A549 (cell line): Measurements from ENCODE around the gene GLP2R. TPM values are rescaled to one million over a fixed set of nuclear protein-coding genes. Genes with fewer than 3 reads are reported as not detected.

Experiments used
- ATAC-seq, 2 experiments: fragments of 200-7000 bp in 1 of 2; fragments of >200 bp in 1 of 2; cut with Nextera tagmentation in 1 of 2; cut with Tn5 transposase in 1 of 2; 3 replicates each; pipeline versions ENCODE4 v1.8.0 to v1.9.1; 2018 to 2020; ENCODE audit warnings: mild to moderate bottlenecking in 1 of 2, moderate library complexity in 1 of 2
- CTCF ChIA-PET: fragments of 300-600 bp; sonication (Branson Sonifier 250); formaldehyde crosslinking; extraction: SDS; loops from one replicate; lab custom pipeline; 2021; ENCODE audit warnings: antibody characterized with exemption, inconsistent platforms; lab: Yijun Ruan, JAX
- POLR2A ChIA-PET: fragments of 350-600 bp; formaldehyde crosslinking; extraction: SDS; loops from one replicate; lab custom pipeline; 2021; ENCODE audit warnings: antibody characterized with exemption, inconsistent platforms; lab: Yijun Ruan, JAX
- DNase-seq, 2 experiments: peaks; one replicate each; pipeline versions ENCODE4 v3.0.0 to v3.0.0-alpha.2; 2011 to 2016; ENCODE audit warnings: low read depth in 1 of 2, low spot score in 1 of 2
- FAIRE-seq: peaks from 2 replicates; lab custom pipeline; 2011; peaks lifted over from hg19 to GRCh38; lab: Jason Lieb, UNC
- H3K27ac ChIP-seq, 2 experiments: fragments of >200 bp; sonication (Bioruptor Twin); formaldehyde crosslinking; 3 replicates each; pipeline ENCODE4 v1.5.1; 2016 to 2017
- H3K4me1 ChIP-seq: fragments of >200 bp; sonication (Bioruptor Twin); formaldehyde crosslinking; 3 replicates; pipeline ENCODE4 v1.6.1; 2016
- H3K4me2 ChIP-seq: fragments of >200 bp; sonication (Bioruptor Twin); formaldehyde crosslinking; 3 replicates; pipeline ENCODE4 v1.6.1; 2016
- H3K4me3 ChIP-seq: fragments of >200 bp; sonication (Bioruptor Twin); formaldehyde crosslinking; 3 replicates; pipeline ENCODE4 v1.5.1; 2016
- H3K9me3 ChIP-seq: fragments of >200 bp; sonication (Bioruptor Twin); formaldehyde crosslinking; 3 replicates; pipeline ENCODE4 v1.6.1; 2016
- CHD4 ChIP-seq: fragments of 200-600 bp; sonication (generic); IDR thresholded peaks from 2 replicates; pipeline ENCODE4 v1.6.1; 2016; ENCODE audit warnings: antibody characterized with exemption, mild to moderate bottlenecking, borderline replicate concordance
- EP300 ChIP-seq, 2 experiments: fragments of >200 bp; sonication (Bioruptor Twin); formaldehyde crosslinking; IDR thresholded peaks; 2 replicates in 1 of 2; 3 replicates in 1 of 2; pipeline ENCODE4 v1.6.1; 2016 to 2017
- ESRRA ChIP-seq: fragments of 150-350 bp; IDR thresholded peaks from 2 replicates; pipeline ENCODE4 v1.6.1; 2014; ENCODE audit warnings: mild to moderate bottlenecking, low read length, borderline replicate concordance
- FOSB ChIP-seq: fragments of 250-450 bp; sonication (Bioruptor Pico); IDR thresholded peaks from 2 replicates; pipeline ENCODE4 v1.5.0; 2020; ENCODE audit warnings: mild to moderate bottlenecking, moderate library complexity
- FOSL2 ChIP-seq, 2 experiments: fragments of 450-650 bp in 1 of 2; fragments of >200 bp in 1 of 2; sonication (Bioruptor Twin) in 1 of 2; formaldehyde crosslinking; IDR thresholded peaks; 2 replicates each; pipeline versions ENCODE4 v1.5.0 to v1.6.1; 2016 to 2020; ENCODE audit warnings: mild to moderate bottlenecking in 1 of 2, moderate library complexity in 1 of 2
- FOXS1 ChIP-seq: fragments of 250-450 bp; sonication (Bioruptor Pico); IDR thresholded peaks from 2 replicates; pipeline ENCODE4 v1.5.0; 2020; ENCODE audit warnings: mild to moderate bottlenecking, moderate library complexity
- GATA3 ChIP-seq: IDR thresholded peaks from 2 replicates; pipeline ENCODE4 v1.6.1; 2012; ENCODE audit warnings: borderline replicate concordance
- HOXA7 ChIP-seq: fragments of 250-450 bp; sonication (Bioruptor Pico); IDR thresholded peaks from 2 replicates; pipeline ENCODE4 v1.5.0; 2020; ENCODE audit warnings: mild to moderate bottlenecking, moderate library complexity
- HOXB13 ChIP-seq: fragments of 250-450 bp; sonication (Bioruptor Pico); IDR thresholded peaks from 2 replicates; pipeline ENCODE4 v1.5.0; 2020; ENCODE audit warnings: low read depth, mild to moderate bottlenecking, moderate library complexity
- HOXB5 ChIP-seq: fragments of 250-450 bp; sonication (Bioruptor Pico); IDR thresholded peaks from 2 replicates; pipeline ENCODE4 v1.5.0; 2020; ENCODE audit warnings: mild to moderate bottlenecking, moderate library complexity
- KDM1A ChIP-seq: fragments of 200-600 bp; sonication (generic); IDR thresholded peaks from 2 replicates; pipeline ENCODE4 v1.6.1; 2016; ENCODE audit warnings: low read depth, mild to moderate bottlenecking
- KDM5A ChIP-seq: fragments of 200-600 bp; sonication (generic); IDR thresholded peaks from 2 replicates; pipeline ENCODE4 v1.6.1; 2016; ENCODE audit warnings: antibody characterized with exemption, mild to moderate bottlenecking
- MYC ChIP-seq: IDR thresholded peaks from 2 replicates; pipeline ENCODE4 v1.6.1; 2012; ENCODE audit warnings: mild to moderate bottlenecking, inconsistent platforms, low read length, improper control_type of control experiment, borderline replicate concordance
- PHF8 ChIP-seq: fragments of 200-600 bp; sonication (generic); IDR thresholded peaks from 2 replicates; pipeline ENCODE4 v1.6.1; 2016; ENCODE audit warnings: low read depth, mild to moderate bottlenecking, antibody characterized with exemption, moderate library complexity, borderline replicate concordance
- POLR2A ChIP-seq: IDR thresholded peaks from 2 replicates; pipeline ENCODE4 v1.6.1; 2012; ENCODE audit warnings: mild to moderate bottlenecking, low read length
- RAD21 ChIP-seq, 2 experiments: fragments of >200 bp in 1 of 2; sonication (Bioruptor Twin) in 1 of 2; formaldehyde crosslinking in 1 of 2; IDR thresholded peaks in 1 of 2; conservative IDR thresholded peaks in 1 of 2; 2 replicates in 1 of 2; 3 replicates in 1 of 2; pipeline ENCODE4 v1.6.1; 2012 to 2018; ENCODE audit warnings: inconsistent platforms in 1 of 2
- RFX5 ChIP-seq: fragments of 450-650 bp; IDR thresholded peaks from 2 replicates; pipeline ENCODE4 v1.7.1; 2014; ENCODE audit warnings: antibody characterized with exemption, mild to moderate bottlenecking, moderate library complexity
- SMC3 ChIP-seq: fragments of >200 bp; sonication (Bioruptor Twin); formaldehyde crosslinking; IDR thresholded peaks from 3 replicates; pipeline ENCODE4 v1.6.1; 2018; ENCODE audit warnings: inconsistent platforms
- TFCP2L1 ChIP-seq: fragments of 250-450 bp; sonication (Bioruptor Pico); IDR thresholded peaks from 2 replicates; pipeline ENCODE4 v1.5.0; 2021; ENCODE audit warnings: mild to moderate bottlenecking
- ZSCAN20 ChIP-seq: fragments of 250-450 bp; sonication (Bioruptor Pico); IDR thresholded peaks from 2 replicates; pipeline ENCODE4 v1.8.0; 2022; ENCODE audit warnings: mild to moderate bottlenecking, moderate library complexity
- WGBS: methylation state at CpG from one replicate; pipeline ENCODE4 v1.1.6; 2017; ENCODE audit errors: missing lambda C conversion rate; 5-methylcytosine and 5-hydroxymethylcytosine counted together
- polyA plus RNA-seq, 4 experiments: library from polyadenylated mRNA; depleted of rRNA in 3 of 4; stranded (reverse); fragments of >200 nt; fragmentation: RNase III in 1 of 4; extraction: RNeasy Plus Mini Kit Qiagen cat#74134 plus additional on column Dnase treatment in 1 of 4; gene quantifications; 2 replicates in 3 of 4; 3 replicates in 1 of 4; pipeline ENCODE4 v1.2.3, GENCODE V29; 2011 to 2017
- TF ChIP-seq, protein P1 (sequence below): fragments of 250-450 bp; sonication (Bioruptor Pico); IDR thresholded peaks from 2 replicates; pipeline ENCODE4 v1.5.0; 2021; ENCODE audit warnings: mild to moderate bottlenecking, moderate library complexity, borderline replicate concordance
- TF ChIP-seq, protein P2 (sequence below): fragments of 200-600 bp; sonication (generic); IDR thresholded peaks from 2 replicates; pipeline ENCODE4 v1.6.1; 2016; ENCODE audit warnings: antibody characterized with exemption, mild to moderate bottlenecking, moderate library complexity
- TF ChIP-seq, protein P3 (sequence below): IDR thresholded peaks from 2 replicates; pipeline ENCODE4 v1.6.1; 2012

The GLP2R gene
- polyA plus RNA-seq, 2 of the 4 experiments (the other 2 are of a cell fraction) = 27.9 to 48.7 TPM

GRCh38 chr17:9818760-9819159 lies 7.0 kb upstream of the GLP2R start:
- peak overlapping the region; percentile 57 to 84; a peak in 5 of 6 replicates for H3K27ac ChIP-seq
- H3K4me3 ChIP-seq = no peak overlapping the region
- FAIRE-seq (peak; percentile 95), DNase-seq (no peak), ATAC-seq (peak; percentile 57 to 69; a peak in 4 of 6 replicates)
- WGBS = 49% methylated on average over 4 of the region's 4 CpGs
- H3K9me3 ChIP-seq = no peaks in the 10 kb centered on the region
- peaks cover 28% of the 10 kb centered on the region for H3K4me1 ChIP-seq
- POLR2A ChIA-PET = no interaction called here
- 0 out of 2 replicates have a peak, but pooled peaks have one; percentile 8 for TF ChIP-seq FOSL2 (IDR thresholded peaks at IDR 0.05)
- 0 out of 2 replicates have a peak, but pooled peaks have one; percentile 9 for TF ChIP-seq FOSL2 (CRISPR knock-in tag; IDR thresholded peaks at IDR 0.05)
- TF ChIP-seq MYC = no peak
- no peak for TF ChIP-seq TFCP2L1
- peak in 1 of 2 experiments; percentile 14; a peak in 1 of 5 replicates for TF ChIP-seq EP300 (IDR thresholded peaks at IDR 0.05)
- CTCF ChIA-PET = interaction anchor here (0.8 to 1.8 kb wide), 4 partner anchors 17 to 296 kb away, joined by 3 to 8 read pairs (median 3); partner anchors contain the start of gene DHRS7C
- H3K4me2 ChIP-seq = peak overlapping the region; percentile 19

DNA sequence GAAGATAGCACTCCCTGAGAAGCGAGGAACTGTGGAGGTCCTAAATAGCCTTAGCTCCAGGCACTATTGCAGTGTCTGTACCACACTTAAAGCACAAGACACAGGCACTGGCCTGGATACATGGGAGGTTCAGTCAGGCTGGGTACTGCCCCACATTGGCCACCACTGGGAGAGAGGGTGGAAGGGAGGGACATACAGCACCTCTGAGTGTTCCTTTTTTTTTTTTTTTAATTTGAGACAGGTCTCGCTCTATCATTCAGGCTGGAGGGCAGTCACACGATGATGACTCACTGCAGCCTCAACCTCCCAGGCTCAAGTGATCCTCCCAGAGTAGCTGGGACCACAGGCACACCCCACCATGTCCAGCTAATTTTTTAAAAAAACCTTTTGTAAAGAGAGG lies 5.3 kb upstream of the GLP2R start:
- peak; percentile 49 to 53; a peak in 4 of 6 replicates for ATAC-seq
- CTCF ChIA-PET = interaction anchor here (0.6 to 1.6 kb wide), 7 partner anchors 12 to 171 kb away, joined by 3 to 7 read pairs (median 3); no protein-coding TSS in a partner anchor

DNA sequence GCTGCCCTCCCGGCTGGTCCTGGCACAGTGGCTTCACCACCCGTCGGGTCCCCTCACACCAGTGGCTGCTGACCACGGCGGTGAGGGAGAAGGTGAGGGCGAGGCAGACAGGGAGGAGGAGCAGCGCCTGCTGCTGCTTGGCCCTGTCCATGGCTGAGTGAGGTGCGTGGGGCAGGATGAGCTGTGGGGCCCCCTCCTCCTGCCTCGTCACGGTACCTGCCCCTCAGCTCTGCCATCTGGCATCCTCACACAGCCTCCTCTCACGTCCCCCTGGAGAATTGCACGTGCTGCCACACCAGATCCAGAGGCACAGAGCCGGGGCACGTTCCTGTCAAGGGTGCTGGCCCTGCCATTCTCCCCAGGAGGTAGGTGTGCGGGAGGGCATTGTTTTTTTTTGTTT lies 3.8 kb upstream of the GLP2R start, which contains the start of gene GSG1L2:
Gene GSG1L2, minus strand, starts transcription at position 159 of the 400 bp plus-strand sequence. Its CDS starts 8 bp downstream, at position 151.
- no peak within 1 kb of the TSS for H3K4me2 ChIP-seq
- DNase-seq = no peak
- ChIA-PET CTCF (interaction anchor here (0.6 kb wide), 2 partner anchors 8 to 93 kb away, joined by 3 read pairs; no protein-coding TSS in a partner anchor), POLR2A (no interaction called here)
- no peak for TF ChIP-seq ESRRA
- TF ChIP-seq GATA3 = no peak
- TF ChIP-seq HOXB13 (CRISPR knock-in tag) = no peak
- TF ChIP-seq CHD4 = no peak
- no peak for ATAC-seq
- FAIRE-seq = no peak
- no peaks in the 10 kb centered on the region for H3K9me3 ChIP-seq
- H3K4me3 ChIP-seq = no peak within 1 kb of the TSS
- H3K4me1 ChIP-seq = peaks cover 35% of the 10 kb centered on the region
- WGBS = 89% methylated on average over 15 of the region's 15 CpGs
- peak within 1 kb of the TSS; percentile 57 to 84 for H3K27ac ChIP-seq

More for the DNA sequence above, 5.3 kb upstream of the GLP2R start:
- WGBS = 68% methylated on average over 3 of the region's 3 CpGs
- no peak for TF ChIP-seq PHF8
- TF ChIP-seq, protein P1, sequence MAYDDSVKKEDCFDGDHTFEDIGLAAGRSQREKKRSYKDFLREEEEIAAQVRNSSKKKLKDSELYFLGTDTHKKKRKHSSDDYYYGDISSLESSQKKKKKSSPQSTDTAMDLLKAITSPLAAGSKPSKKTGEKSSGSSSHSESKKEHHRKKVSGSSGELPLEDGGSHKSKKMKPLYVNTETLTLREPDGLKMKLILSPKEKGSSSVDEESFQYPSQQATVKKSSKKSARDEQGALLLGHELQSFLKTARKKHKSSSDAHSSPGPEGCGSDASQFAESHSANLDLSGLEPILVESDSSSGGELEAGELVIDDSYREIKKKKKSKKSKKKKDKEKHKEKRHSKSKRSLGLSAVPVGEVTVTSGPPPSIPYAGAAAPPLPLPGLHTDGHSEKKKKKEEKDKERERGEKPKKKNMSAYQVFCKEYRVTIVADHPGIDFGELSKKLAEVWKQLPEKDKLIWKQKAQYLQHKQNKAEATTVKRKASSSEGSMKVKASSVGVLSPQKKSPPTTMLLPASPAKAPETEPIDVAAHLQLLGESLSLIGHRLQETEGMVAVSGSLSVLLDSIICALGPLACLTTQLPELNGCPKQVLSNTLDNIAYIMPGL (CRISPR knock-in tag) = no peak
- no peak for TF ChIP-seq POLR2A
- no peak for TF ChIP-seq FOXS1 (CRISPR knock-in tag)
- TF ChIP-seq ESRRA = no peak
- no peak for TF ChIP-seq ZSCAN20 (CRISPR knock-in tag)
- TF ChIP-seq KDM1A = no peak
- no peak for TF ChIP-seq FOSB (CRISPR knock-in tag)
- Histone ChIP-seq H3K4me2 (peak overlapping the region; percentile 5; the same call in 2 of the 3 replicates), H3K4me3 (no peak overlapping the region), H3K9me3 (no peaks in the 10 kb centered on the region), H3K27ac (peak overlapping the region; percentile 57 to 84), H3K4me1 (peaks cover 35% of the 10 kb centered on the region)
- POLR2A ChIA-PET = no interaction called here
- DNase-seq = no peak
- no peak for FAIRE-seq

GRCh38 chr17:9824094-9824493 lies 1.6 kb upstream of the GLP2R start:
- 43% methylated on average over 4 of the region's 4 CpGs for WGBS
- peaks cover 32% of the 10 kb centered on the region for H3K4me1 ChIP-seq
- CTCF ChIA-PET = interaction anchor here (0.9 to 2.9 kb wide), 3 partner anchors 14 to 104 kb away, joined by 3 to 8 read pairs (median 7); no protein-coding TSS in a partner anchor
- H3K9me3 ChIP-seq = no peaks in the 10 kb centered on the region
- peak; percentile 67 to 73; a peak in 5 of 6 replicates for ATAC-seq
- DNase-seq = peak; percentile 57 to 71
- peak overlapping the region; percentile 22 to 72; a peak in 5 of 6 replicates for H3K27ac ChIP-seq
- H3K4me2 ChIP-seq = no peak overlapping the region
- FAIRE-seq = no peak
- POLR2A ChIA-PET = no interaction called here
- H3K4me3 ChIP-seq = no peak overlapping the region
- TF ChIP-seq, protein P2, sequence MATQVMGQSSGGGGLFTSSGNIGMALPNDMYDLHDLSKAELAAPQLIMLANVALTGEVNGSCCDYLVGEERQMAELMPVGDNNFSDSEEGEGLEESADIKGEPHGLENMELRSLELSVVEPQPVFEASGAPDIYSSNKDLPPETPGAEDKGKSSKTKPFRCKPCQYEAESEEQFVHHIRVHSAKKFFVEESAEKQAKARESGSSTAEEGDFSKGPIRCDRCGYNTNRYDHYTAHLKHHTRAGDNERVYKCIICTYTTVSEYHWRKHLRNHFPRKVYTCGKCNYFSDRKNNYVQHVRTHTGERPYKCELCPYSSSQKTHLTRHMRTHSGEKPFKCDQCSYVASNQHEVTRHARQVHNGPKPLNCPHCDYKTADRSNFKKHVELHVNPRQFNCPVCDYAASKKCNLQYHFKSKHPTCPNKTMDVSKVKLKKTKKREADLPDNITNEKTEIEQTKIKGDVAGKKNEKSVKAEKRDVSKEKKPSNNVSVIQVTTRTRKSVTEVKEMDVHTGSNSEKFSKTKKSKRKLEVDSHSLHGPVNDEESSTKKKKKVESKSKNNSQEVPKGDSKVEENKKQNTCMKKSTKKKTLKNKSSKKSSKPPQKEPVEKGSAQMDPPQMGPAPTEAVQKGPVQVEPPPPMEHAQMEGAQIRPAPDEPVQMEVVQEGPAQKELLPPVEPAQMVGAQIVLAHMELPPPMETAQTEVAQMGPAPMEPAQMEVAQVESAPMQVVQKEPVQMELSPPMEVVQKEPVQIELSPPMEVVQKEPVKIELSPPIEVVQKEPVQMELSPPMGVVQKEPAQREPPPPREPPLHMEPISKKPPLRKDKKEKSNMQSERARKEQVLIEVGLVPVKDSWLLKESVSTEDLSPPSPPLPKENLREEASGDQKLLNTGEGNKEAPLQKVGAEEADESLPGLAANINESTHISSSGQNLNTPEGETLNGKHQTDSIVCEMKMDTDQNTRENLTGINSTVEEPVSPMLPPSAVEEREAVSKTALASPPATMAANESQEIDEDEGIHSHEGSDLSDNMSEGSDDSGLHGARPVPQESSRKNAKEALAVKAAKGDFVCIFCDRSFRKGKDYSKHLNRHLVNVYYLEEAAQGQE = no peak
- TF ChIP-seq RAD21 (conservative IDR thresholded peaks at IDR 0.05 in 1 of 2, IDR thresholded peaks at IDR 0.05 in 1 of 2) (peak; percentile 35 to 50; a peak in 4 of 5 replicates), RFX5 (no peak), KDM5A (no peak), HOXA7 (CRISPR knock-in tag) (no peak), ESRRA (no peak), HOXB5 (CRISPR knock-in tag) (no peak), SMC3 (peak; percentile 25; the same call in 1 of the 3 replicates)
- TF ChIP-seq, protein P3, sequence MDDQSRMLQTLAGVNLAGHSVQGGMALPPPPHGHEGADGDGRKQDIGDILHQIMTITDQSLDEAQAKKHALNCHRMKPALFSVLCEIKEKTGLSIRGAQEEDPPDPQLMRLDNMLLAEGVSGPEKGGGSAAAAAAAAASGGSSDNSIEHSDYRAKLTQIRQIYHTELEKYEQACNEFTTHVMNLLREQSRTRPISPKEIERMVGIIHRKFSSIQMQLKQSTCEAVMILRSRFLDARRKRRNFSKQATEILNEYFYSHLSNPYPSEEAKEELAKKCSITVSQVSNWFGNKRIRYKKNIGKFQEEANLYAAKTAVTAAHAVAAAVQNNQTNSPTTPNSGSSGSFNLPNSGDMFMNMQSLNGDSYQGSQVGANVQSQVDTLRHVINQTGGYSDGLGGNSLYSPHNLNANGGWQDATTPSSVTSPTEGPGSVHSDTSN = no peak
